Fibroblast of skin of right biceps (primary cell): ENCODE data around the gene TMEM9.

Experiments
- DNase-seq: peaks from one replicate; pipeline ENCODE4 v3.0.0-alpha.2; 2013

TMEM9 gene

GRCh38 chr1:201100169-201100930 is 53.9 kb downstream of the TMEM9 start:
- DNase-seq: no peak

- no peak for DNase-seq
These were observed 55.1 kb downstream of the TMEM9 start for GRCh38 chr1:201098992-201099677.

GRCh38 chr1:201096977-201097856 is 57.1 kb downstream of the TMEM9 start:
- DNase-seq: no peak

GRCh38 chr1:201096041-201096461 is 58.2 kb downstream of the TMEM9 start:
- no peak for DNase-seq

DNA sequence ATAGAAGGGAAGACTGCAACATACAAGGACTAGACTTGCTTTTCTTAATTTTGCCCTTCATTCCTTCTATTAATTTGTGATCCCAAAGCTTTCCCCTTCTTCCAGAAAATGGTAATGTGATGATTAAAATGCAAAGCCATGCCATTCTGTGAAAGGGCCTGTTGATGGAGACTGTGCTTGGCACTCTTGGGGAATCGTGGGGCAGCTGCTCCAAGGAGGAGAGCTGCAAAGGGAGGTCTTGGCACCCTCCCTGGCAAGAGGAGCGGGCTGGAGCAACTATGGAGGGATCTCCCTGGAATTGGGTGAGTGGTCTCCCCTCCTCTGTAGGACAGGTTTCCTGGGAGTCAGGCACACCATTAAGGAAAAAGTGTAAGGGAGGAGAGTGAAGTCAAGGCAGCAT is 58.7 kb downstream of the TMEM9 start:
- DNase-seq: no peak

- no peak for DNase-seq
These were observed 59.4 kb downstream of the TMEM9 start for GRCh38 chr1:201094832-201095231.

- DNase-seq: no peak
These were observed 60.3 kb downstream of the TMEM9 start for GRCh38 chr1:201093962-201094361.

- DNase-seq: no peak
These were observed 60.7 kb downstream of the TMEM9 start for GRCh38 chr1:201093561-201093960.

GRCh38 chr1:201092738-201093137 is 61.5 kb downstream of the TMEM9 start:
- no peak for DNase-seq

- no peak for DNase-seq
These were observed 63.0 kb downstream of the TMEM9 start for GRCh38 chr1:201091256-201091655.

DNA sequence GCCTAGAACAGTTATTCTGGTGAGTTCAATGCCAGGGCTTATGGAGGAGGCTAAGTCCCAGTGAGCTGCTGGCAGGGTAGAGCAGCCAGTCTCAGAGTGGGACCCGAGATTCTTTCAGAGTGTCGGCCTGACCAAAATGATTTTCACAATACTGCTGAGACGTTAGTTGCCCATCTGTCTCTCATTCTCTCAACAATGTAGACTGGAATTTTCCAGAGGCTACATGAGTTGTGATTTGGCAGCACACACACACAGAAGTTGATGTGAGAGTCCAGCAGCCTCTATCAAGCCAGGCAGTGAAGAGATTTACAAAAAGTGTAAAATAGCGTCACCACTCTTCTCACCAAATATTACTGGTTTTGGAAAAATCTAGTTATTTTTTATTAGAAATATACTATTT is 63.7 kb downstream of the TMEM9 start:
- DNase-seq: no peak

- no peak for DNase-seq
These were observed 64.7 kb downstream of the TMEM9 start for GRCh38 chr1:201089596-201089995.

DNA sequence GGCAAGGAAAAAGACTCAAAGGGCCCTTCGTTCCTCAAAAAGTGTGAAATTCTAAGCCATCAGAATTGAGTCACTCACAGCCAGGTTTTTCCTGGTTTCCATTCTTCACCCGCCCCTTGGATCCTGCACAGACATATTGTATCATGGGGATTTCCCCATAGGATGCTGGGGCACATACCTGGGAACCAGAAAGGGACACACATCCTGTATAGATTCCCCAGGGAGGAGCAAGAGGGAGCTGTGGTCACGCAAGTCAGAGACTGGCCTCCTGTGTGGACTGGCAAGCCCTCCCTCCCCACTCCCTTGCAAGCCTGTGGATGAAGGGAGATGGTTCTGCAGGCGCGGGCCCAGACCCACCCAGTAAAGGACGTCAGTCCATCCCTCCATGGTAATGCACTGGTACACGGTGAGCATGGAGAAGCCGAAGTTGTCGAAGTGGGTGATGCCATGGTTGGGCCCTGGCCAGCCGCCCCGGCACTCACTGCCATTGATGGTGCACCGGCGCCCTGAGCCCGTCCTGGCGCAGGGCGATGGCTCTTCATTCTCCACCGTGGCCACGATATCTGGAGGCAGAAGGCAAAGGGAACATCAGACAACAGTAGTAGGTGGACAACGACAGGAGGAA is 65.3 kb downstream of the TMEM9 start:
- no peak for DNase-seq

- peak; percentile 19 for DNase-seq
These were observed 65.9 kb downstream of the TMEM9 start for GRCh38 chr1:201088395-201088794.

DNA sequence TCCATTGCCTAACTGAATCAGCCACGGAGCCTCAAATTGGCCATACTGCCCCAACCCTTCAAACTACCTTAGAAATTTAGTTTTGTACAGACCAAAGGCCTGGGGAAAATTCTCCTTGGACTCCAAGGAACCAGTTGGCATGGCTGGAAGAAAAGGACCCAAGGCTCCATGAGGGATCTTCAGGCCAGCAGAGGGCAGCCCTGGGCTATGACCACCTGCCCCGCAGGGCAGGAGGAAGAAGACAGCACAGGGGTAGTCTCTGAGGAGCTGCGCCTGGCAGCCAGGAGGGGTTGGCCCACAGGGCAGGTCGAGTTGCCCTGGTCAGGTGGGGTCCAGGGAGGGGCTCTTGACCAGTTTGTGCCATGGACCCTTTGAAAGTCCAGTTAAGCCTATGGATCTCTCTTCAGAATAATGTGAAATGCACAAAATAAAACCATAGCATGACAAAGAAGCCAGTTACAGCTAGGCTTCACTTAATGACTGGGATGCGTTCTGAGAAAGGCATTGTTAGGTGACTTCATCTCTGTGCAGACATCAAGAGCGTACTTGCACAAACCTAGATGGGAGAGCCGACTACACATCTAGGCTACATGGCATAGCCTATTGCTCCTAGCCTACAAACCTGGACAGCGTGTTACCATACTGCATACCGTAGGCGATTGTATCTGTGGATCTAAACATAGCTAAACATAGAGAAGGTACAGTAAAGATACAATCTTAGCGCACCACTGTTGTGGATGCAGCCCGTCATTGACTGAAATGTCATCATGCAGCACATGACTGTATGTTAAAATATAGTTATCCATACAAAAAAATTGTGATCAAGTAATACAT is 68.2 kb downstream of the TMEM9 start:
- DNase-seq: peak; percentile 20
